Measurements from ENCODE around the gene INPP4A. TPM values are rescaled to one million over a fixed set of nuclear protein-coding genes. Genes with fewer than 3 reads are reported as not detected.

The INPP4A gene
- polyA plus RNA-seq, 1 of the 3 experiments (the other 2 are of a cell fraction) = 15.0 TPM

DNA sequence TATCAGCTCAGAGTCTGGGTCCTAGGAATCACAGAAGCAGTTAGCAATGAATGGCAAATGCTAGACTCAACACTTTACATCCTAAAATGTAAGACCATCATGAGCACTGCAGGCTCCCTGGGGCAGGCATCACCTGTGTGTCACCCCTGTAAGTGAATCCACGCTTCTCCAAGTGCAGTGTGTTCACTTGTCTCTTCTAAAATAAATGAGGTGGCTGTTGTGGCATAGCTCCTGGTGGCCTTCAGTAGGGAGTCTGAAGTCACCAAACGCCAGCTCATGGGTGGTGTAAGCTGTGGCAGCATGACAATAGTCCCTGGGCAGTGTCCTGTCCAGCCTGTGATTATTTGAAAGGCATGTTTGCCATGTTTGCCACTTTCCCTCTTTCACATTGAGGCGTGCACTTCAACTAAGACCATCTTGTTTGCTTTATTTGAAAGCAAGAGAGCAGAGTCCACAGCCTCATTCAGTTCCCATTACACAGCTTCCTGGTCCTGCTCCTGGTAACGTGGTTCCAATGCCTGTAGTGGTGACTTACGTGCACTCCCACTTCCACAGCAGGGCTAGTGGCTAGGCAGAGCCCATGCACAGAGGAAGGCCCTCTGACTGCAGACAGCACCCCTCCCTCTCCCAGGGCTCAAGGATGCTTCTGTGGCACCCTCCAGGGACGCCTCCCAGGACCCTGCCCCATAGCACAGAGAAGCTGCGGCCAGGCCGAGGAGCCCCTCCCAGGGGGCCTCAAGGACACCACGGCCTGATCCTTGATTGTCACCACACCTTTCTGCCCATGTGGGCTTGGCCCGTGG lies 139.4 kb downstream of the INPP4A start (continued):
- TF ChIP-seq, protein P1, sequence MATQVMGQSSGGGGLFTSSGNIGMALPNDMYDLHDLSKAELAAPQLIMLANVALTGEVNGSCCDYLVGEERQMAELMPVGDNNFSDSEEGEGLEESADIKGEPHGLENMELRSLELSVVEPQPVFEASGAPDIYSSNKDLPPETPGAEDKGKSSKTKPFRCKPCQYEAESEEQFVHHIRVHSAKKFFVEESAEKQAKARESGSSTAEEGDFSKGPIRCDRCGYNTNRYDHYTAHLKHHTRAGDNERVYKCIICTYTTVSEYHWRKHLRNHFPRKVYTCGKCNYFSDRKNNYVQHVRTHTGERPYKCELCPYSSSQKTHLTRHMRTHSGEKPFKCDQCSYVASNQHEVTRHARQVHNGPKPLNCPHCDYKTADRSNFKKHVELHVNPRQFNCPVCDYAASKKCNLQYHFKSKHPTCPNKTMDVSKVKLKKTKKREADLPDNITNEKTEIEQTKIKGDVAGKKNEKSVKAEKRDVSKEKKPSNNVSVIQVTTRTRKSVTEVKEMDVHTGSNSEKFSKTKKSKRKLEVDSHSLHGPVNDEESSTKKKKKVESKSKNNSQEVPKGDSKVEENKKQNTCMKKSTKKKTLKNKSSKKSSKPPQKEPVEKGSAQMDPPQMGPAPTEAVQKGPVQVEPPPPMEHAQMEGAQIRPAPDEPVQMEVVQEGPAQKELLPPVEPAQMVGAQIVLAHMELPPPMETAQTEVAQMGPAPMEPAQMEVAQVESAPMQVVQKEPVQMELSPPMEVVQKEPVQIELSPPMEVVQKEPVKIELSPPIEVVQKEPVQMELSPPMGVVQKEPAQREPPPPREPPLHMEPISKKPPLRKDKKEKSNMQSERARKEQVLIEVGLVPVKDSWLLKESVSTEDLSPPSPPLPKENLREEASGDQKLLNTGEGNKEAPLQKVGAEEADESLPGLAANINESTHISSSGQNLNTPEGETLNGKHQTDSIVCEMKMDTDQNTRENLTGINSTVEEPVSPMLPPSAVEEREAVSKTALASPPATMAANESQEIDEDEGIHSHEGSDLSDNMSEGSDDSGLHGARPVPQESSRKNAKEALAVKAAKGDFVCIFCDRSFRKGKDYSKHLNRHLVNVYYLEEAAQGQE (IDR thresholded peaks at IDR 0.05; ENCODE audit: low read depth, low read length) = no peak
- no peak for TF ChIP-seq TCF12 (IDR thresholded peaks at IDR 0.05)
- no peak for TF ChIP-seq EP300 (IDR thresholded peaks at IDR 0.05; ENCODE audit: borderline replicate concordance in 1 of 2, low read depth in 1 of 2, low read length in 1 of 2)
- TF ChIP-seq, protein P2, sequence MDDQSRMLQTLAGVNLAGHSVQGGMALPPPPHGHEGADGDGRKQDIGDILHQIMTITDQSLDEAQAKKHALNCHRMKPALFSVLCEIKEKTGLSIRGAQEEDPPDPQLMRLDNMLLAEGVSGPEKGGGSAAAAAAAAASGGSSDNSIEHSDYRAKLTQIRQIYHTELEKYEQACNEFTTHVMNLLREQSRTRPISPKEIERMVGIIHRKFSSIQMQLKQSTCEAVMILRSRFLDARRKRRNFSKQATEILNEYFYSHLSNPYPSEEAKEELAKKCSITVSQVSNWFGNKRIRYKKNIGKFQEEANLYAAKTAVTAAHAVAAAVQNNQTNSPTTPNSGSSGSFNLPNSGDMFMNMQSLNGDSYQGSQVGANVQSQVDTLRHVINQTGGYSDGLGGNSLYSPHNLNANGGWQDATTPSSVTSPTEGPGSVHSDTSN (IDR thresholded peaks at IDR 0.05) = no peak

DNA sequence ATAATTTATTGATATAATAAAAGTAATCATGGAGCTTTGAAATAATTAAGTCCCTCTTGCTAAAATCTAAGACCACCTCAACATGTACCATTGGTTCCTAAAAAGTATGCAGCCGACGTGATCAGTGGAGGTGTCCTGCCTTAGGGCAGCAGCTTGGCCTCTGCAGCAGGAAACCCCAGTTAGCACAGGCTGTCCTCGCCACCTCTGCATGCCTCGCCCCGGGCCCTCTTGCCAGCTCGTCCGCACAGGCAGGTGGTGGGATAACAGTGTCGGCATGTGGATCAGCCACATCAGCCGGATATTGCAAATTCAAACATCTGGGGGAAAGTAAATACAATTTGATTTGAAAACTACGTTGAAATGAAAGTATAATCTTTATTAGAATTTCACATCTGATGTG lies 140.7 kb downstream of the INPP4A start:
- Histone ChIP-seq H3K27me3 (ENCODE audit: insufficient read depth) (no peaks in the 10 kb centered on the region), H3K79me2 (ENCODE audit: insufficient read depth) (no peaks in the 10 kb centered on the region), H3K4me3 (ENCODE audit: low read depth in 2 of 2, low read length in 1 of 2) (no peak overlapping the region), H3K4me2 (no peak overlapping the region), H4K20me1 (ENCODE audit: insufficient read depth) (no peaks in the 10 kb centered on the region), H3K27ac (ENCODE audit: low read depth in 2 of 2, low read length in 1 of 2) (no peak overlapping the region), H3K9ac (no peak overlapping the region), H3K36me3 (replicated peaks in 1 of 2; ENCODE audit: control insufficient read depth in 1 of 2, insufficient read depth in 2 of 2, low read length in 1 of 2) (peaks cover 0 to 34% of the 10 kb centered on the region in 2 experiments), H3K9me3 (no peaks in the 10 kb centered on the region), H3F3A (replicated peaks; ENCODE audit: insufficient read depth) (peaks cover 4% of the 10 kb centered on the region), H3K9me2 (no peaks in the 10 kb centered on the region), H3K4me1 (ENCODE audit: control insufficient read depth in 1 of 2, insufficient read depth in 2 of 2, low read depth in 1 of 2, low read length in 1 of 2) (no peaks in the 10 kb centered on the region), H2AFZ (ENCODE audit: low read depth) (no peak overlapping the region)
- ChIA-PET POLR2A (interaction anchor here (1.2 kb wide), 1 partner anchor 13 kb away, joined by 4 read pairs; no protein-coding TSS in a partner anchor), CTCF (interaction anchor here (0.6 to 2.4 kb wide), 4 partner anchors 17 to 173 kb away, joined by 3 to 10 read pairs (median 4); no protein-coding TSS in a partner anchor)
- TF ChIP-seq RFX5 (IDR thresholded peaks at IDR 0.05; ENCODE audit: low read length) (no peak), JUND (IDR thresholded peaks at IDR 0.05) (no peak), CHD2 (IDR thresholded peaks at IDR 0.05; ENCODE audit: low read length, partially characterized antibody) (no peak), MEF2A (IDR thresholded peaks at IDR 0.05; ENCODE audit: borderline replicate concordance, low read depth) (no peak), TCF12 (IDR thresholded peaks at IDR 0.05) (no peak), GABPA (IDR thresholded peaks at IDR 0.05; ENCODE audit: low read depth) (no peak), EP300 (IDR thresholded peaks at IDR 0.05; ENCODE audit: borderline replicate concordance in 1 of 2, low read depth in 1 of 2, low read length in 1 of 2) (no peak), GATA2 (CRISPR knock-in tag; IDR thresholded peaks at IDR 0.05) (no peak), NRF1 (IDR thresholded peaks at IDR 0.05; ENCODE audit: low read depth, low read length) (no peak), ELF1 (IDR thresholded peaks at IDR 0.05) (no peak), TEAD4 (IDR thresholded peaks at IDR 0.05; ENCODE audit: borderline replicate concordance, insufficient read depth) (no peak)
- TF ChIP-seq, protein P3, sequence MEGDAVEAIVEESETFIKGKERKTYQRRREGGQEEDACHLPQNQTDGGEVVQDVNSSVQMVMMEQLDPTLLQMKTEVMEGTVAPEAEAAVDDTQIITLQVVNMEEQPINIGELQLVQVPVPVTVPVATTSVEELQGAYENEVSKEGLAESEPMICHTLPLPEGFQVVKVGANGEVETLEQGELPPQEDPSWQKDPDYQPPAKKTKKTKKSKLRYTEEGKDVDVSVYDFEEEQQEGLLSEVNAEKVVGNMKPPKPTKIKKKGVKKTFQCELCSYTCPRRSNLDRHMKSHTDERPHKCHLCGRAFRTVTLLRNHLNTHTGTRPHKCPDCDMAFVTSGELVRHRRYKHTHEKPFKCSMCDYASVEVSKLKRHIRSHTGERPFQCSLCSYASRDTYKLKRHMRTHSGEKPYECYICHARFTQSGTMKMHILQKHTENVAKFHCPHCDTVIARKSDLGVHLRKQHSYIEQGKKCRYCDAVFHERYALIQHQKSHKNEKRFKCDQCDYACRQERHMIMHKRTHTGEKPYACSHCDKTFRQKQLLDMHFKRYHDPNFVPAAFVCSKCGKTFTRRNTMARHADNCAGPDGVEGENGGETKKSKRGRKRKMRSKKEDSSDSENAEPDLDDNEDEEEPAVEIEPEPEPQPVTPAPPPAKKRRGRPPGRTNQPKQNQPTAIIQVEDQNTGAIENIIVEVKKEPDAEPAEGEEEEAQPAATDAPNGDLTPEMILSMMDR (IDR thresholded peaks at IDR 0.05) = no peak
- TF ChIP-seq, protein P4, sequence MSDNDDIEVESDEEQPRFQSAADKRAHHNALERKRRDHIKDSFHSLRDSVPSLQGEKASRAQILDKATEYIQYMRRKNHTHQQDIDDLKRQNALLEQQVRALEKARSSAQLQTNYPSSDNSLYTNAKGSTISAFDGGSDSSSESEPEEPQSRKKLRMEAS (IDR thresholded peaks at IDR 0.05; ENCODE audit: low read depth) = no peak
- TF ChIP-seq, protein P5, sequence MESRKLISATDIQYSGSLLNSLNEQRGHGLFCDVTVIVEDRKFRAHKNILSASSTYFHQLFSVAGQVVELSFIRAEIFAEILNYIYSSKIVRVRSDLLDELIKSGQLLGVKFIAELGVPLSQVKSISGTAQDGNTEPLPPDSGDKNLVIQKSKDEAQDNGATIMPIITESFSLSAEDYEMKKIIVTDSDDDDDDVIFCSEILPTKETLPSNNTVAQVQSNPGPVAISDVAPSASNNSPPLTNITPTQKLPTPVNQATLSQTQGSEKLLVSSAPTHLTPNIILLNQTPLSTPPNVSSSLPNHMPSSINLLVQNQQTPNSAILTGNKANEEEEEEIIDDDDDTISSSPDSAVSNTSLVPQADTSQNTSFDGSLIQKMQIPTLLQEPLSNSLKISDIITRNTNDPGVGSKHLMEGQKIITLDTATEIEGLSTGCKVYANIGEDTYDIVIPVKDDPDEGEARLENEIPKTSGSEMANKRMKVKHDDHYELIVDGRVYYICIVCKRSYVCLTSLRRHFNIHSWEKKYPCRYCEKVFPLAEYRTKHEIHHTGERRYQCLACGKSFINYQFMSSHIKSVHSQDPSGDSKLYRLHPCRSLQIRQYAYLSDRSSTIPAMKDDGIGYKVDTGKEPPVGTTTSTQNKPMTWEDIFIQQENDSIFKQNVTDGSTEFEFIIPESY (IDR thresholded peaks at IDR 0.05; ENCODE audit: borderline replicate concordance, low read depth) = no peak
- TF ChIP-seq, protein P6, sequence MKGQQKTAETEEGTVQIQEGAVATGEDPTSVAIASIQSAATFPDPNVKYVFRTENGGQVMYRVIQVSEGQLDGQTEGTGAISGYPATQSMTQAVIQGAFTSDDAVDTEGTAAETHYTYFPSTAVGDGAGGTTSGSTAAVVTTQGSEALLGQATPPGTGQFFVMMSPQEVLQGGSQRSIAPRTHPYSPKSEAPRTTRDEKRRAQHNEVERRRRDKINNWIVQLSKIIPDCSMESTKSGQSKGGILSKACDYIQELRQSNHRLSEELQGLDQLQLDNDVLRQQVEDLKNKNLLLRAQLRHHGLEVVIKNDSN (IDR thresholded peaks at IDR 0.05; ENCODE audit: borderline replicate concordance, low read depth) = no peak
- WGBS (ENCODE audit: low lambda C conversion rate) = 95% methylated on average over 10 of the region's 10 CpGs
- DNase-seq = no peak

Data from SK-N-SH (cell line).